AG09319 (cell line): Measurements from ENCODE around the gene ATG9A.
"Not testable (repeated sequence)": the region's sequence is repeated elsewhere in the genome, so short reads cannot be mapped to it uniquely, and the experiment has no call there.

ENCODE experiments used
- DNase-seq: peaks from one replicate; pipeline ENCODE4 v3.0.0-alpha.2; 2010; ENCODE audit warnings: low read depth; ENCODE audit errors: extremely low read depth
- CTCF ChIP-seq: IDR thresholded peaks from 2 replicates; pipeline ENCODE4 v1.5.1; 2011; ENCODE audit warnings: low read depth, mild to moderate bottlenecking, inconsistent platforms, low read length, moderate library complexity

ATG9A gene

GRCh38 chr2:219261024-219261855 is 31.8 kb upstream of the ATG9A start:
- no peak for TF ChIP-seq CTCF
- DNase-seq, result no peak

- DNase-seq, result not testable (repeated sequence)
These were observed 29.5 kb upstream of the ATG9A start for GRCh38 chr2:219258942-219259341.

- DNase-seq, result no peak
These were observed 25.3 kb upstream of the ATG9A start for GRCh38 chr2:219254590-219255201.

GRCh38 chr2:219253753-219254589 is 24.5 kb upstream of the ATG9A start, which contains the start of gene TUBA4A:
Gene TUBA4A, minus strand, starts transcription at chr2:219253918. Its CDS starts 60 bp downstream, at chr2:219253858.
- no peak for DNase-seq
- no peak for TF ChIP-seq CTCF

More at GRCh38 chr2:219254590-219255201, 25.3 kb upstream of the ATG9A start:
- no peak for TF ChIP-seq CTCF

- DNase-seq, result no peak
- no peak for TF ChIP-seq CTCF
These were observed 23.7 kb upstream of the ATG9A start, which contains the start of gene TUBA4B for GRCh38 chr2:219252900-219253752. Gene TUBA4B, plus strand, starts transcription at chr2:219253243. Its CDS starts 165 bp downstream, at chr2:219253408.

- no peak for TF ChIP-seq CTCF
- DNase-seq, result no peak
These were observed 23.1 kb upstream of the ATG9A start for GRCh38 chr2:219252570-219252899.

- DNase-seq, result no peak
These were observed 22.6 kb upstream of the ATG9A start for GRCh38 chr2:219252084-219252483.

More at GRCh38 chr2:219252084-219252483, 22.6 kb upstream of the ATG9A start:
- no peak for TF ChIP-seq CTCF
